Measurements from ENCODE around the gene ADD2.

Gene ADD2

GRCh38 chr2:70670626-70671025 is 97.4 kb downstream of the ADD2 start:
- no peak overlapping the region for H3K27ac ChIP-seq
- no peak for TF ChIP-seq ZFX (IDR thresholded peaks at IDR 0.05; ENCODE audit: borderline replicate concordance)
- TF ChIP-seq CTCF (IDR thresholded peaks at IDR 0.05), result no peak

GRCh38 chr2:70670202-70670601 is 97.8 kb downstream of the ADD2 start:
- TF ChIP-seq CTCF (IDR thresholded peaks at IDR 0.05) (no peak), ZFX (IDR thresholded peaks at IDR 0.05; ENCODE audit: borderline replicate concordance) (no peak)
- H3K27ac ChIP-seq, result no peak overlapping the region

- H3K27ac ChIP-seq, result no peak overlapping the region
- TF ChIP-seq ZFX (IDR thresholded peaks at IDR 0.05; ENCODE audit: borderline replicate concordance) (no peak), CTCF (IDR thresholded peaks at IDR 0.05) (no peak)
These were observed 99.1 kb downstream of the ADD2 start for GRCh38 chr2:70668911-70669310.

- TF ChIP-seq ZFX (IDR thresholded peaks at IDR 0.05; ENCODE audit: borderline replicate concordance) (no peak), CTCF (IDR thresholded peaks at IDR 0.05) (no peak)
- no peak overlapping the region for H3K27ac ChIP-seq
These were observed 99.6 kb downstream of the ADD2 start for GRCh38 chr2:70668432-70668831.

- no peak overlapping the region for H3K27ac ChIP-seq
- no peak for TF ChIP-seq CTCF (IDR thresholded peaks at IDR 0.05)
These were observed 103.5 kb downstream of the ADD2 start for GRCh38 chr2:70664525-70664924.

GRCh38 chr2:70663411-70663810 is 104.6 kb downstream of the ADD2 start:
- no peak overlapping the region for H3K27ac ChIP-seq
- TF ChIP-seq ZFX (IDR thresholded peaks at IDR 0.05; ENCODE audit: borderline replicate concordance) (no peak), CTCF (IDR thresholded peaks at IDR 0.05) (no peak)

- TF ChIP-seq ZFX (IDR thresholded peaks at IDR 0.05; ENCODE audit: borderline replicate concordance) (no peak), CTCF (IDR thresholded peaks at IDR 0.05) (no peak)
- no peak overlapping the region for H3K27ac ChIP-seq
These were observed 108.4 kb downstream of the ADD2 start for GRCh38 chr2:70659551-70659950.
